K562 (cell line): ENCODE data around the gene PSAT1. TPM values are rescaled to one million over a fixed set of nuclear protein-coding genes. Genes with fewer than 3 reads are reported as not detected.

Experiments
- ATAC-seq: fragments of 200-7000 bp; cut with Tn5 transposase; 3 replicates; pipeline ENCODE4 v1.9.1; 2020; ENCODE audit warnings: moderate library complexity
- BruUV-seq: library from RNA; stranded (reverse); fragments of 400-500 nt; replicated peaks from 2 replicates; lab custom pipeline; 2021; lab: Mats Ljungman, UMichigan
- CTCF ChIA-PET: fragments of 300-600 bp; formaldehyde crosslinking; extraction: SDS; loops from one replicate; lab custom pipeline; 2021; ENCODE audit warnings: low intra/inter-chr PET ratio; lab: Yijun Ruan, JAX
- POLR2A ChIA-PET: fragments of 300-600, 350-650 bp; sonication (Branson Sonifier 250); formaldehyde crosslinking; extraction: SDS; loops from one replicate; lab custom pipeline; 2021; ENCODE audit warnings: antibody characterized with exemption, inconsistent platforms; lab: Yijun Ruan, JAX
- DNase-seq, 4 experiments: peaks; one replicate each; pipeline versions ENCODE4 v3.0.0 to v3.0.0-alpha.2; 2011 to 2018; ENCODE audit warnings: low spot score in 3 of 4, mixed read lengths in 3 of 4; ENCODE audit errors: extremely low read depth in 1 of 4
- FAIRE-seq: peaks from 2 replicates; lab custom pipeline; 2011; peaks lifted over from hg19 to GRCh38; lab: Jason Lieb, UNC
- H2AFZ ChIP-seq: 2 replicates; pipeline ENCODE4 v1.6.0; 2011; ENCODE audit warnings: low read depth, low read length, control low read depth, inconsistent platforms
- H3K27ac ChIP-seq: fragments of 200-600 bp; 3 replicates; pipeline ENCODE4 v1.8.0; 2011; ENCODE audit warnings: low read depth, mild to moderate bottlenecking, control low read depth, inconsistent platforms, low read length, moderate library complexity, mixed read lengths; ENCODE audit errors: extremely low read depth
- H3K27me3 ChIP-seq, 2 experiments: fragments of 300-600 bp in 1 of 2; 2 replicates in 1 of 2; 3 replicates in 1 of 2; pipeline versions ENCODE4 v1.6.0 to v1.8.0; 2011; ENCODE audit warnings: inconsistent platforms in 2 of 2, low read length in 2 of 2, mild to moderate bottlenecking in 1 of 2, mixed read lengths in 1 of 2, moderate library complexity in 1 of 2; ENCODE audit not compliant: control insufficient read depth in 2 of 2, insufficient read depth in 2 of 2
- H3K36me3 ChIP-seq: fragments of 300-600 bp; 3 replicates; pipeline ENCODE4 v1.8.0; 2011; ENCODE audit warnings: mild to moderate bottlenecking, low read length, inconsistent platforms; ENCODE audit not compliant: control insufficient read depth, insufficient read depth
- H3K4me1 ChIP-seq, 2 experiments: fragments of 200-600 bp in 1 of 2; replicated peaks in 1 of 2; 2 replicates in 1 of 2; 3 replicates in 1 of 2; pipeline versions ENCODE4 v1.5.1 to v1.8.0; 2011; ENCODE audit warnings: inconsistent platforms in 2 of 2, low read length in 2 of 2, mild to moderate bottlenecking in 1 of 2, mixed read lengths in 1 of 2, moderate library complexity in 1 of 2; ENCODE audit not compliant: control insufficient read depth in 2 of 2, insufficient read depth in 2 of 2
- H3K4me2 ChIP-seq: 2 replicates; pipeline ENCODE4 v1.6.1; 2011; ENCODE audit warnings: low read length, control low read depth, inconsistent platforms, mixed read lengths; ENCODE audit not compliant: insufficient read depth
- H3K4me3 ChIP-seq: fragments of 200-600 bp; sonication (generic), shearing (Covaris generic); 2 replicates; pipeline ENCODE4 v1.5.1; 2016; ENCODE audit warnings: control low read depth, inconsistent platforms
- H3K79me2 ChIP-seq: fragments of 200-600 bp; 3 replicates; pipeline ENCODE4 v1.8.0; 2011; ENCODE audit warnings: low read length, inconsistent platforms; ENCODE audit not compliant: control insufficient read depth, insufficient read depth
- H3K9ac ChIP-seq, 2 experiments: 2 replicates each; pipeline versions ENCODE4 v1.6.0 to v1.6.1; 2011; ENCODE audit warnings: low read depth in 2 of 2, low read length in 2 of 2, control low read depth in 1 of 2, inconsistent platforms in 1 of 2, mild to moderate bottlenecking in 1 of 2, mixed read lengths in 1 of 2; ENCODE audit not compliant: insufficient read depth in 1 of 2
- H3K9me1 ChIP-seq: one replicate; pipeline ENCODE4 v1.6.0; 2011; ENCODE audit warnings: inconsistent platforms, mild to moderate bottlenecking, low read length, moderate library complexity; ENCODE audit not compliant: control insufficient read depth, insufficient read depth
- H3K9me3 ChIP-seq: replicated peaks from 2 replicates; pipeline ENCODE4 v1.5.1; 2011; ENCODE audit warnings: low read depth, low read length, inconsistent platforms; ENCODE audit not compliant: control insufficient read depth, insufficient read depth
- H4K20me1 ChIP-seq: replicated peaks from 2 replicates; pipeline ENCODE4 v1.6.1; 2011; ENCODE audit warnings: low read length, inconsistent platforms, mixed read lengths; ENCODE audit not compliant: control insufficient read depth, insufficient read depth
- KAT8 ChIP-seq: fragments of 450-650 bp; IDR thresholded peaks from 2 replicates; pipeline ENCODE4 v1.6.1; 2016; ENCODE audit warnings: low read depth, mild to moderate bottlenecking
- MAZ ChIP-seq, 2 experiments: fragments of 450-650 bp in 1 of 2; sonication (generic) in 1 of 2; formaldehyde crosslinking; IDR thresholded peaks in 1 of 2; conservative IDR thresholded peaks in 1 of 2; 2 replicates each; pipeline versions ENCODE4 v1.4.0 to v1.5.0; 2020; ENCODE audit warnings: mild to moderate bottlenecking in 1 of 2, missing genetic modification reagents in 1 of 2
- NFIC ChIP-seq: fragments of 450-650 bp; IDR thresholded peaks from 2 replicates; pipeline ENCODE4 v1.6.1; 2017; ENCODE audit warnings: mild to moderate bottlenecking, inconsistent platforms
- RBM25 ChIP-seq: fragments of 200-400 bp; formaldehyde crosslinking; IDR thresholded peaks from 2 replicates; pipeline ENCODE4 v1.6.1; 2018; ENCODE audit warnings: low read length, low read depth, moderate library complexity; ENCODE audit not compliant: severe bottlenecking
- ZKSCAN3 ChIP-seq: fragments of 250-450 bp; sonication (Bioruptor Pico); IDR thresholded peaks from 2 replicates; pipeline ENCODE4 v1.4.0; 2020
- WGBS: fragments of 100-300 bp; shearing (Covaris generic); methylation state at CpG from one replicate; pipeline ENCODE4 v1.1.6; 2016; ENCODE audit warnings: low coverage, mixed read lengths; ENCODE audit not compliant: insufficient coverage; ENCODE audit errors: missing lambda C conversion rate; 5-methylcytosine and 5-hydroxymethylcytosine counted together
- in situ Hi-C: fragments of 300-500 bp; cut with MboI; formaldehyde crosslinking; loops from 4 replicates; pipeline ENCODE4 v1.15.0; 2018; ENCODE audit warnings: inconsistent platforms, mixed read lengths
- intact Hi-C: fragments of 100-400 bp; cut with micrococcal nuclease; formaldehyde crosslinking; loops from 2 replicates; pipeline ENCODE4 v1.14.2; 2022
- polyA plus RNA-seq, 8 experiments: library from polyadenylated mRNA; depleted of rRNA in 4 of 8; stranded (reverse) in 5 of 8; unstranded in 3 of 8; fragments of >200 nt; fragmentation: Nextera tagmentation in 2 of 8; fragmentation: Illumina TruSeq in 1 of 8; extraction: Ambion mirVana in 2 of 8; extraction: Trizol in 1 of 8; gene quantifications; 2 replicates each; pipeline versions ENCODE4 v1.2.1 to v1.2.3, GENCODE V29; 2011 to 2014; ENCODE audit warnings: inconsistent platforms in 1 of 8, missing spikeins in 1 of 8
- total RNA-seq, 7 experiments: library from RNA; depleted of rRNA in 6 of 7; stranded (reverse); fragments of >200 nt in 6 of 7; fragmentation: Illumina TruSeq in 2 of 7; extraction: Trizol in 2 of 7; gene quantifications; 2 replicates each; pipeline versions ENCODE4 v1.2.1 to v1.2.3, GENCODE V29; 2011 to 2021; ENCODE audit warnings: low replicate concordance in 1 of 7

PSAT1 gene
- total and polyA plus RNA-seq, 9 of the 15 experiments (the other 6 are each of a cell fraction or from before 2014, with no cell fraction given) = 29.7 to 151 (median 98.3) TPM

DNA sequence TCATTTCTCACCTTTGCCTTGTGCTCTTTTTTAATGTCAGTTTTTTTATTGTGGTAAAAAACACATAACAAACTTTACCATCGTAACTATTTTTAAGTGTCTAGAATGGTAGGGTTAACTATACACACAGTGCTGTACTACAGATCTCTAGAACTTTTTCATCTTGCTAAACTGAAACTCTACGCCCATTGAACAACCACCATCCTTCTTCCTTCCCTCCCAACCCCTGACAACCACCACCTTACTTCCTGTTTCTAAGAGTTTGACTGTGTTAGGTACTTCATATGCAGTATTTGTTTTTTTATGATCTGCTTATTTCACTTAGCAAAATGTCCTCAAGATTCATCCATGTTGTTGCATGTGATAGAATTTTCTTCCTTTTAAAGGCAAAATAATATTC is 54.9 kb downstream of the PSAT1 start:
- Histone ChIP-seq H3K4me1 (peaks cover 0 to under 1% of the 10 kb centered on the region in 2 experiments; a peak in 1 of 5 replicates), H3K4me3 (no peak overlapping the region), H4K20me1 (no peaks in the 10 kb centered on the region), H3K9me1 (no peaks in the 10 kb centered on the region), H3K9me3 (no peaks in the 10 kb centered on the region), H3K4me2 (no peak overlapping the region), H3K9ac (no peak overlapping the region)
- WGBS = 0% methylated on average over 2 of the region's 2 CpGs
- FAIRE-seq = no peak
- CTCF ChIA-PET = no interaction called here
- in situ Hi-C loops = loop anchor here (25.0 kb wide), 1 partner anchor 915 kb away; no protein-coding TSS in a partner anchor
- TF ChIP-seq KAT8 (no peak), MAZ (CRISPR knock-in tag; conservative IDR thresholded peaks at IDR 0.05 in 1 of 2, IDR thresholded peaks at IDR 0.05 in 1 of 2) (no peak), ZKSCAN3 (CRISPR knock-in tag) (no peak)
- TF ChIP-seq, all 486 proteins: peak for 0
- H3K27me3 ChIP-seq = peaks cover 0 to 4% of the 10 kb centered on the region in 2 experiments; a peak in 1 of 5 replicates
- no peak for ATAC-seq
- POLR2A ChIA-PET = no interaction called here
- no peak for DNase-seq
- no peaks in the 10 kb centered on the region for H3K79me2 ChIP-seq
- BruUV-seq = no TSS peak
- H3K27ac ChIP-seq = no peak overlapping the region
- H2AFZ ChIP-seq = no peak overlapping the region
- intact Hi-C loops = no loop called here
- H3K36me3 ChIP-seq = no peaks in the 10 kb centered on the region

DNA sequence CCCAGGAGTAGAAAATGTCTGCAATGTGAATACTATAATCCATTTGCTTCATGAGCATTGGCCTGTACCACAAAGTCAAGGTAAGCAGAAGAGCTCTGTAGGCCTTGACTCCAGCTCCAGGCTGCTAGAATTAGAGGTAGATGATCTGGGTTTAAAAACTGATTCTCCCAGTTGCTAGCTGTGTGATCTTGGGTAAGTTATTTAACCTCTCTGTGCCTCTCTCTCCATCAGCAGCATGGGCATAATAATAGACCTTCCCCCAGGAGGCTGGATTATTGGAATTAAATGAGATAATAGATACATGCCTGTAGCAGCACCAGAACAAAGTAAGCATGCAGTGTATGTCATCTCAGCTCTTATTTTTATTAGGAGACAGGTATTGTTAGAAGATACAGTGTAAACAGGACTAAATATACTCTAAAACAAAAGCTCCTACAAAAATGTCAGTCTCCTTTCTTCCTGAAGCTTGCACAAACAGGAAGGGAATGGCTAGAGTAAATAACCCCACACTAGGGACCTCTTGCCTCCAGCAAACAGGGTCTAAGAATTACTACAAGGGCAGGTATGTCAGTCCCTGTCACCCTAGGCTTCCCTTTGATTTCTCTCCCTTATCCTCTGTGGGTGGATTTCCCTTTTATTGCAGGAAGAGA is 57.5 kb downstream of the PSAT1 start:
- Histone ChIP-seq H3K79me2 (no peaks in the 10 kb centered on the region), H3K9me3 (no peaks in the 10 kb centered on the region), H2AFZ (no peak overlapping the region), H3K9me1 (no peaks in the 10 kb centered on the region), H3K9ac (no peak overlapping the region), H3K27me3 (no peaks in the 10 kb centered on the region), H3K36me3 (no peaks in the 10 kb centered on the region), H3K27ac (no peak overlapping the region), H3K4me2 (no peak overlapping the region), H4K20me1 (no peaks in the 10 kb centered on the region), H3K4me3 (no peak overlapping the region), H3K4me1 (peaks cover 0 to 12% of the 10 kb centered on the region in 2 experiments; a peak in 2 of 5 replicates)
- ChIA-PET POLR2A (no interaction called here), CTCF (no interaction called here)
- intact Hi-C loops (no loop called here), in situ Hi-C loops (loop anchor here (25.0 kb wide), 1 partner anchor 917 kb away; no protein-coding TSS in a partner anchor)
- FAIRE-seq = no peak
- no TSS peak for BruUV-seq
- no peak for ATAC-seq
- TF ChIP-seq RBM25 (peak; percentile 5), NFIC (no peak)
- no peak for DNase-seq
